ENCODE measurements around the gene NT5C1B.

DNA sequence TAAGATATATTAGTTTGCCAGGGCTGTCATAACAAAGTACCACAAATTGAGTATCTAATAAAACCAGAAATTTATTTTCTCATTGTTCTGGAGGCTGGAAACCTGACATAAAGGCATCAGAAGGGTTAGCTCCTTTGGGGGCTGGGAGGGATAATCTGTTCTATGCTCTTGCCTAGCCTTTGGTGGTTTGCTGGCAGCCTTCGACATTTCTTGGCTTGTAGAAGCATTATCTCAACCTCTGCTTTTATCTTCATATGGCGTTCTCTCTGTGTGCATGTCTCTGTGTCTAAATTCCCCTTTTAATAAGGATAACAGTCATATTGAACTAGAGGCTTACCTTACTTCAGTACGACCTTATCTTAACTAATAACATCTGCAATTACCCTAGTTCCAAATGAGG, 22.8 kb upstream of the NT5C1B start:
- TF ChIP-seq, protein P1, sequence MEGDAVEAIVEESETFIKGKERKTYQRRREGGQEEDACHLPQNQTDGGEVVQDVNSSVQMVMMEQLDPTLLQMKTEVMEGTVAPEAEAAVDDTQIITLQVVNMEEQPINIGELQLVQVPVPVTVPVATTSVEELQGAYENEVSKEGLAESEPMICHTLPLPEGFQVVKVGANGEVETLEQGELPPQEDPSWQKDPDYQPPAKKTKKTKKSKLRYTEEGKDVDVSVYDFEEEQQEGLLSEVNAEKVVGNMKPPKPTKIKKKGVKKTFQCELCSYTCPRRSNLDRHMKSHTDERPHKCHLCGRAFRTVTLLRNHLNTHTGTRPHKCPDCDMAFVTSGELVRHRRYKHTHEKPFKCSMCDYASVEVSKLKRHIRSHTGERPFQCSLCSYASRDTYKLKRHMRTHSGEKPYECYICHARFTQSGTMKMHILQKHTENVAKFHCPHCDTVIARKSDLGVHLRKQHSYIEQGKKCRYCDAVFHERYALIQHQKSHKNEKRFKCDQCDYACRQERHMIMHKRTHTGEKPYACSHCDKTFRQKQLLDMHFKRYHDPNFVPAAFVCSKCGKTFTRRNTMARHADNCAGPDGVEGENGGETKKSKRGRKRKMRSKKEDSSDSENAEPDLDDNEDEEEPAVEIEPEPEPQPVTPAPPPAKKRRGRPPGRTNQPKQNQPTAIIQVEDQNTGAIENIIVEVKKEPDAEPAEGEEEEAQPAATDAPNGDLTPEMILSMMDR (IDR thresholded peaks at IDR 0.05; ENCODE audit: low read depth, low read length), result no peak
- no peak for TF ChIP-seq EZH2phosphoT487 (IDR thresholded peaks at IDR 0.05; ENCODE audit: low read depth)
